ENCODE data around the gene PAK5. TPM values are rescaled to one million over a fixed set of nuclear protein-coding genes. Genes with fewer than 3 reads are reported as not detected.

Gene PAK5
- total RNA-seq, 2 experiments from 2014 or later = not detected

DNA sequence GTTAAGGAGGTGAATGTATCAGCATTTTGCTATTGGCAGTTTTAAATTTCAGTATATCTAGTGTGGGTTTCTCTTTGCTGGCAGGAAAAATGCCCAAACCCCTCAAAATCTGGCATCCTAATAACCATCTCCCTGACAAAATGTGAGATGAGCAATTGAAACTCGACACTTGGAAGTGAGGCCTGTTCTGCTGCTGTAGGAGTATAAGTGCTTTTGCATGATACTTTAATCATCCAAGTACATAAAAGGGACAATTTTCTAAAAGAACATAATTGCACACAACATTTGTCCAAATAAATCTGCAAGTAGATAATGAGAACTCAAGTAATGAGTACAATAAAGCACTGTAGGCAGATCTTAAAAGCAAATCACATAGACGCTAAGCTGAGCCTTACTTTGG lies 288.0 kb downstream of the PAK5 start:
- TF ChIP-seq, protein P1, sequence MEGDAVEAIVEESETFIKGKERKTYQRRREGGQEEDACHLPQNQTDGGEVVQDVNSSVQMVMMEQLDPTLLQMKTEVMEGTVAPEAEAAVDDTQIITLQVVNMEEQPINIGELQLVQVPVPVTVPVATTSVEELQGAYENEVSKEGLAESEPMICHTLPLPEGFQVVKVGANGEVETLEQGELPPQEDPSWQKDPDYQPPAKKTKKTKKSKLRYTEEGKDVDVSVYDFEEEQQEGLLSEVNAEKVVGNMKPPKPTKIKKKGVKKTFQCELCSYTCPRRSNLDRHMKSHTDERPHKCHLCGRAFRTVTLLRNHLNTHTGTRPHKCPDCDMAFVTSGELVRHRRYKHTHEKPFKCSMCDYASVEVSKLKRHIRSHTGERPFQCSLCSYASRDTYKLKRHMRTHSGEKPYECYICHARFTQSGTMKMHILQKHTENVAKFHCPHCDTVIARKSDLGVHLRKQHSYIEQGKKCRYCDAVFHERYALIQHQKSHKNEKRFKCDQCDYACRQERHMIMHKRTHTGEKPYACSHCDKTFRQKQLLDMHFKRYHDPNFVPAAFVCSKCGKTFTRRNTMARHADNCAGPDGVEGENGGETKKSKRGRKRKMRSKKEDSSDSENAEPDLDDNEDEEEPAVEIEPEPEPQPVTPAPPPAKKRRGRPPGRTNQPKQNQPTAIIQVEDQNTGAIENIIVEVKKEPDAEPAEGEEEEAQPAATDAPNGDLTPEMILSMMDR (IDR thresholded peaks at IDR 0.05) = no peak
- no peaks in the 10 kb centered on the region for H3K9me3 Mint-ChIP-seq
- H3K27me3 Mint-ChIP-seq = no peaks in the 10 kb centered on the region
- no peaks in the 10 kb centered on the region for H3K9me3 ChIP-seq (ENCODE audit: control insufficient read depth in 1 of 2, insufficient read depth in 1 of 2, low read length in 2 of 2)
- no peak for DNase-seq
- H3K4me1 Mint-ChIP-seq (ENCODE audit: low read depth) = no peaks in the 10 kb centered on the region
- no peak overlapping the region for H3K4me3 ChIP-seq (ENCODE audit: low read length)
- H3K4me3 Mint-ChIP-seq = no peak overlapping the region
- H3K36me3 Mint-ChIP-seq (ENCODE audit: low read depth) = no peaks in the 10 kb centered on the region
- intact Hi-C loops (cut with DNase I, micrococcal nuclease) = no loop called here
- no peaks in the 10 kb centered on the region for H3K4me1 ChIP-seq (ENCODE audit: insufficient read depth, low read length)
- no peaks in the 10 kb centered on the region for H3K27me3 ChIP-seq (ENCODE audit: control insufficient read depth in 1 of 2, insufficient read depth in 2 of 2, low read length in 2 of 2)
- ChIA-PET POLR2A (no interaction called here), CTCF (no interaction called here)
- H3K36me3 ChIP-seq (ENCODE audit: insufficient read depth, low read length) = no peaks in the 10 kb centered on the region
- no peak overlapping the region for H3K27ac Mint-ChIP-seq
- H3K27ac ChIP-seq (ENCODE audit: low read depth in 1 of 2, low read length in 2 of 2) = no peak overlapping the region
- no peak for ATAC-seq (ENCODE audit: poor library complexity)

DNA sequence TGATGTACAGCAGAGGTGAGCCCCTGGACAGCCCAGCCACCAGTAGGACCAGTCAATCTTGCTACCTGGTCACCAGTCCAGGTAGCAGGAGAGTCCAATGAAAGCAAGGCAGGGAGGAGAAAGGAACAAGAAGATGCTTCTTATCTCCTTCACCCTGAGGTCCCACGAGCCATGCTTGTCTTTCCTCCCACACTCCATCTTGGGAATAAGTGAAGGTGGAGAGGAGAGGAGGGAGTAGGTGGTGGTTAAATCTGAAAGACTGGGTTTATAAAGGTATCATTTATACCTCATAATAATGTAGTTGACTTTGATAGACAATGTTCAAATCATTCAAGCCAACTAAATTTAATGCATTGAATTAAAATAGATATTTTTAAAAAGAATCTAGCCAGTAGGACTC lies 288.6 kb downstream of the PAK5 start:
- intact Hi-C loops (cut with DNase I, micrococcal nuclease) = no loop called here
- Histone ChIP-seq H3K36me3 (ENCODE audit: insufficient read depth, low read length) (no peaks in the 10 kb centered on the region), H3K4me3 (ENCODE audit: low read length) (no peak overlapping the region), H3K27me3 (ENCODE audit: control insufficient read depth in 1 of 2, insufficient read depth in 2 of 2, low read length in 2 of 2) (no peaks in the 10 kb centered on the region), H3K27ac (ENCODE audit: low read depth in 1 of 2, low read length in 2 of 2) (no peak overlapping the region), H3K9me3 (ENCODE audit: control insufficient read depth in 1 of 2, insufficient read depth in 1 of 2, low read length in 2 of 2) (no peaks in the 10 kb centered on the region), H3K4me1 (ENCODE audit: insufficient read depth, low read length) (no peaks in the 10 kb centered on the region)
- H3K27ac Mint-ChIP-seq = no peak overlapping the region
- no peaks in the 10 kb centered on the region for H3K4me1 Mint-ChIP-seq (ENCODE audit: low read depth)
- POLR2A ChIA-PET = no interaction called here
- CTCF ChIA-PET = no interaction called here
- DNase-seq (no peak), ATAC-seq (ENCODE audit: poor library complexity) (no peak)
- no peak overlapping the region for H3K4me3 Mint-ChIP-seq
- H3K9me3 Mint-ChIP-seq = no peaks in the 10 kb centered on the region
- H3K27me3 Mint-ChIP-seq = no peaks in the 10 kb centered on the region
- TF ChIP-seq, protein P1 (IDR thresholded peaks at IDR 0.05) = no peak
- no peaks in the 10 kb centered on the region for H3K36me3 Mint-ChIP-seq (ENCODE audit: low read depth)

DNA sequence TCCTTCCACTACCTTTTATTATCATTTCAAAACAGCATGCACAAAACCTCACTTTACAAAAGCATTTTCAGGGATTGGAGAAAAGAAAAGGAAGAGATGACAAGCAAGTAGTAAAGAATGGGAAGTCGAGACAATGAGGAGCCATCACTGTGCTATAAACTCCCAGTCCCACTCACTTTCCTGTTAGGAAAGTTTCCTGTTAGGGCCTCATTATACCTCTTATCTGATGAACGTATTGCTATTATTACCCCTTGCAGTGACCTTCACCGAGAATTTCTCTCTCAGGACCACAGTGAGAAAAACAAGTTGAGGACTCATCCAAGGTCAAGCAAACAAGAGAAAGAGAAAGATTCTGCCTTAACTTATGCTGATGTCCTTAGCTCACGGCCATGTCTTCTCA lies 295.7 kb downstream of the PAK5 start:
- H3K4me3 ChIP-seq (ENCODE audit: low read length) = no peak overlapping the region
- TF ChIP-seq, protein P1 (IDR thresholded peaks at IDR 0.05) = no peak
- H3K27me3 Mint-ChIP-seq = peaks cover 7% of the 10 kb centered on the region
- no peaks in the 10 kb centered on the region for H3K9me3 ChIP-seq (ENCODE audit: control insufficient read depth in 1 of 2, insufficient read depth in 1 of 2, low read length in 2 of 2)
- H3K4me1 ChIP-seq (ENCODE audit: insufficient read depth, low read length) = no peaks in the 10 kb centered on the region
- no peak overlapping the region for H3K4me3 Mint-ChIP-seq
- ATAC-seq (ENCODE audit: poor library complexity) (no peak), DNase-seq (no peak)
- no peak overlapping the region for H3K27ac ChIP-seq (ENCODE audit: low read depth in 1 of 2, low read length in 2 of 2)
- no peaks in the 10 kb centered on the region for H3K27me3 ChIP-seq (ENCODE audit: control insufficient read depth in 1 of 2, insufficient read depth in 2 of 2, low read length in 2 of 2)
- H3K27ac Mint-ChIP-seq = no peak overlapping the region
- ChIA-PET CTCF (interaction anchor here (0.6 kb wide), 1 partner anchor 19 kb away, joined by 3 read pairs; no protein-coding TSS in a partner anchor), POLR2A (no interaction called here)
- intact Hi-C loops (cut with DNase I, micrococcal nuclease) = no loop called here
- H3K36me3 Mint-ChIP-seq (ENCODE audit: low read depth) = no peaks in the 10 kb centered on the region
- H3K9me3 Mint-ChIP-seq = peaks cover 2% of the 10 kb centered on the region
- H3K36me3 ChIP-seq (ENCODE audit: insufficient read depth, low read length) = no peaks in the 10 kb centered on the region
- H3K4me1 Mint-ChIP-seq (ENCODE audit: low read depth) = no peaks in the 10 kb centered on the region

Data from CD4-positive, alpha-beta T cell (primary cell).